Left lung (tissue), 10 donors: Measurements from ENCODE around the gene ATP9A. TPM values are rescaled to one million over a fixed set of nuclear protein-coding genes. Genes with fewer than 3 reads are reported as not detected.

Source experiments
- ATAC-seq: fragments of 200-7000 bp; cut with Tn5 transposase; one replicate; pipeline ENCODE4 v1.9.1; 2020; ENCODE audit warnings: moderate library complexity
- DNase-seq, 4 donors: peaks; one replicate each; pipeline ENCODE4 v3.0.0-alpha.2; 2013 to 2020
- H3K27ac ChIP-seq, 2 donors: fragments of 200-600 bp; sonication (generic) in 1 of 2; one replicate each; pipeline versions ENCODE4 v1.5.0 to v1.8.0; 2020 to 2021
- H3K27me3 ChIP-seq, 2 donors: fragments of 200-600 bp; sonication (generic) in 1 of 2; one replicate each; pipeline versions ENCODE4 v1.5.0 to v1.8.0; 2020 to 2021
- H3K36me3 ChIP-seq, 2 donors: fragments of 200-600 bp; sonication (generic) in 1 of 2; one replicate each; pipeline versions ENCODE4 v1.5.0 to v1.8.0; 2020 to 2021
- H3K4me1 ChIP-seq, 2 donors: fragments of 200-600 bp; one replicate each; pipeline ENCODE4 v1.8.0; 2021
- H3K4me3 ChIP-seq, 2 donors: fragments of 200-600 bp; sonication (generic) in 1 of 2; one replicate each; pipeline versions ENCODE4 v1.5.0 to v1.8.0; 2020 to 2021; ENCODE audit warnings: mild to moderate bottlenecking in 1 of 2
- H3K9me3 ChIP-seq, 2 donors: fragments of 200-600 bp; sonication (generic) in 1 of 2; one replicate each; pipeline versions ENCODE4 v1.5.0 to v1.8.0; 2020 to 2021
- CTCF ChIP-seq, 2 donors: fragments of 200-600 bp; sonication (generic) in 1 of 2; IDR thresholded peaks; one replicate each; pipeline versions ENCODE4 v1.5.0 to v1.8.0; 2021; ENCODE audit warnings: antibody characterized with exemption in 2 of 2
- intact Hi-C, 2 donors: fragments of 100-400 bp; cut with DNase I; formaldehyde crosslinking; loops; one replicate each; pipeline versions ENCODE4 v1.11.2 to v1.14.2; 2022
- polyA plus RNA-seq, 6 donors: library from polyadenylated mRNA; unstranded; fragments of 120-200 nt; gene quantifications; one replicate each; pipeline ENCODE4 v1.2.1, GENCODE V29; 2013; ENCODE audit not compliant: insufficient read length in 6 of 6
- total RNA-seq, 2 donors: library from RNA; stranded (reverse); fragmentation: NEBNext Ultra II Directional; extraction: Animal tissue kit (Norgen Biotek cat#: 25700); gene quantifications; one replicate each; pipeline ENCODE4 v1.2.1, GENCODE V29; 2021
- donor health status: DM: no; HTN: yes; CAD: no.
- donor health status: DM: no; HTN: no; CAD: no.

ATP9A gene
- total and polyA plus RNA-seq, 8 donors, result 15.3 to 59.7 (median 50.4) TPM

DNA sequence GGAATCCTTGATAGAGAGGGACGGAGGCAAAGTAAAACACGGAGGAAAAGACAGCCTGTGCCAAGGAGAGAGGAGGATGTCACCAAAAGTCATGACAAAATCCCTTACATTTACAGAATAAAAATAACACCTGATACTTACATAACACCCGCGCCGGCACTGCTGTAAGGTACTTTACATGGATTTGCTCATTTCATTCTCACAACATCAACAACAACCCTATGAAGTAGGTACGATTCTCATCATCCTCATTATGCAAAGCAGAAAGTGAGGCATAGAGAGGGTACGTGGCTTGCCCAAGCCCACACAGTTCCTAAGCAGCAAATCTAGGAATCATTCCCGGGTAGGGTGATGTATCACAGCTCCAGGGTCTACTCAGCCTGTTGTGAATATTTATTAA is 158.1 kb downstream of the ATP9A start:
- peaks cover 0 to 10% of the 10 kb centered on the region in 2 donors for H3K36me3 ChIP-seq
- no peaks in the 10 kb centered on the region for H3K27me3 ChIP-seq
- H3K9me3 ChIP-seq, result no peaks in the 10 kb centered on the region
- no peak for TF ChIP-seq CTCF (IDR thresholded peaks at IDR 0.05)
- DNase-seq (no peak), ATAC-seq (no peak)
- intact Hi-C loops, result no loop called here
- H3K4me1 ChIP-seq, result no peaks in the 10 kb centered on the region
- no peak overlapping the region for H3K4me3 ChIP-seq
- no peak overlapping the region for H3K27ac ChIP-seq

- H3K27me3 ChIP-seq, result no peaks in the 10 kb centered on the region
- H3K4me3 ChIP-seq, result no peak overlapping the region
- H3K9me3 ChIP-seq, result no peaks in the 10 kb centered on the region
- intact Hi-C loops, result no loop called here
- H3K36me3 ChIP-seq, result peaks cover 0 to 17% of the 10 kb centered on the region in 2 donors
- H3K4me1 ChIP-seq, result no peaks in the 10 kb centered on the region
- DNase-seq (no peak), ATAC-seq (no peak)
- no peak for TF ChIP-seq CTCF (IDR thresholded peaks at IDR 0.05)
- no peak overlapping the region for H3K27ac ChIP-seq
Observed at GRCh38 chr20:51609251-51609650, 158.9 kb downstream of the ATP9A start.

- ATAC-seq, result no peak
- intact Hi-C loops, result no loop called here
- Histone ChIP-seq H3K4me1 (no peaks in the 10 kb centered on the region), H3K27ac (no peak overlapping the region), H3K27me3 (no peaks in the 10 kb centered on the region), H3K9me3 (no peaks in the 10 kb centered on the region), H3K4me3 (no peak overlapping the region), H3K36me3 (peaks cover 0 to 22% of the 10 kb centered on the region in 2 donors)
- no peak for TF ChIP-seq CTCF (IDR thresholded peaks at IDR 0.05)
- DNase-seq, result no peak
Observed at GRCh38 chr20:51608061-51608460, 160.1 kb downstream of the ATP9A start.

DNA sequence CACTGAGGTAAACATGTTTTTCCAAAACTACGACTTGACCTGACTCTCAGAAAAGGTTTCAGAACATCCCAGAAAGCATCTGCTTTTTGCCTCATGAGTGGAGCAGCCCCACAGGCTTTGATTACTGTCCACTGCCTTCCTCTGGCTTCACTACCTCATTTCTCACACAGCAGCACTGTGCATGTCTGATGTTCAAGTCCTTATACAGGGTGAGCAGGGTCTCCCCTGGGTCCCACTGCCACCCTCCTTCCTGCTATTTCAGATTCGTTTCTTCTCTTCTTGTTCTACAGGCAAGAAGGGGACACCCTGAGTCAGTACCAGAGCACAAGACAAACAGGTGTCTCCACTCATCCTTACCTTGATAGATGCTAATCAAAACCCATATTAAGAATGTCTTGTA is 161.0 kb downstream of the ATP9A start:
- no peak for ATAC-seq
- Histone ChIP-seq H3K4me1 (no peaks in the 10 kb centered on the region), H3K9me3 (no peaks in the 10 kb centered on the region), H3K27me3 (no peaks in the 10 kb centered on the region), H3K36me3 (peaks cover 0 to 22% of the 10 kb centered on the region in 2 donors), H3K27ac (no peak overlapping the region), H3K4me3 (no peak overlapping the region)
- no peak for DNase-seq
- intact Hi-C loops, result no loop called here
- no peak for TF ChIP-seq CTCF (IDR thresholded peaks at IDR 0.05)

- H3K27me3 ChIP-seq, result no peaks in the 10 kb centered on the region
- H3K4me3 ChIP-seq, result no peak overlapping the region
- ATAC-seq (no peak), DNase-seq (no peak)
- intact Hi-C loops, result no loop called here
- no peak for TF ChIP-seq CTCF (IDR thresholded peaks at IDR 0.05)
- H3K9me3 ChIP-seq, result no peaks in the 10 kb centered on the region
- peaks cover 0 to 26% of the 10 kb centered on the region in 2 donors for H3K36me3 ChIP-seq
- no peaks in the 10 kb centered on the region for H3K4me1 ChIP-seq
- H3K27ac ChIP-seq, result no peak overlapping the region
Observed at GRCh38 chr20:51604851-51605250, 163.3 kb downstream of the ATP9A start.
